HG02885 (cell line): ENCODE results near the gene HEPACAM.

Experiments used
- ATAC-seq: cut with Tn5 transposase; IDR thresholded peaks from one replicate; pipeline ENCODE4 v1.9.1; 2021; ENCODE audit warnings: mild to moderate bottlenecking; ENCODE audit not compliant: unreplicated experiment, poor library complexity

The HEPACAM gene

GRCh38 chr11:124902616-124903015, 33.2 kb downstream of the HEPACAM start:
- no peak for ATAC-seq

GRCh38 chr11:124900464-124900863, 35.4 kb downstream of the HEPACAM start:
- ATAC-seq: no peak

- no peak for ATAC-seq
Measured at GRCh38 chr11:124899383-124900145, 36.3 kb downstream of the HEPACAM start.

- ATAC-seq: no peak
Measured at GRCh38 chr11:124898711-124899110, 37.1 kb downstream of the HEPACAM start.

GRCh38 chr11:124898263-124898680, 37.6 kb downstream of the HEPACAM start:
- ATAC-seq: no peak

- no peak for ATAC-seq
Measured at GRCh38 chr11:124897674-124898262, 38.1 kb downstream of the HEPACAM start, which contains the start of gene ROBO4. Gene ROBO4, minus strand, starts transcription at chr11:124897865. Its CDS starts 70 bp downstream, at chr11:124897795.

- no peak for ATAC-seq
Measured at GRCh38 chr11:124896821-124897391, 38.9 kb downstream of the HEPACAM start.

- no peak for ATAC-seq
Measured at GRCh38 chr11:124896071-124896750, 39.6 kb downstream of the HEPACAM start.

GRCh38 chr11:124895471-124895971, 40.3 kb downstream of the HEPACAM start:
- ATAC-seq: no peak

- ATAC-seq: no peak
Measured at GRCh38 chr11:124894606-124895430, 41.0 kb downstream of the HEPACAM start.

GRCh38 chr11:124893781-124894401, 42.0 kb downstream of the HEPACAM start:
- no peak for ATAC-seq

GRCh38 chr11:124892750-124893454, 42.9 kb downstream of the HEPACAM start:
- no peak for ATAC-seq

GRCh38 chr11:124892146-124892545, 43.7 kb downstream of the HEPACAM start:
- no peak for ATAC-seq

- ATAC-seq: no peak
Measured at GRCh38 chr11:124891373-124891861, 44.4 kb downstream of the HEPACAM start.

GRCh38 chr11:124890683-124891372, 45.0 kb downstream of the HEPACAM start:
- no peak for ATAC-seq

- ATAC-seq: no peak
Measured at GRCh38 chr11:124890151-124890550, 45.7 kb downstream of the HEPACAM start.

GRCh38 chr11:124889191-124890091, 46.4 kb downstream of the HEPACAM start:
- no peak for ATAC-seq
